HG03060 (cell line): ENCODE data around the gene ADAMTS4.

ENCODE experiments used
- ATAC-seq: cut with Tn5 transposase; IDR thresholded peaks from one replicate; pipeline ENCODE4 v1.9.1; 2021; ENCODE audit warnings: low read depth, moderate number of reproducible peaks; ENCODE audit not compliant: unreplicated experiment

ADAMTS4 gene

GRCh38 chr1:161158316-161159010, 40.4 kb downstream of the ADAMTS4 start:
- ATAC-seq: no peak

DNA sequence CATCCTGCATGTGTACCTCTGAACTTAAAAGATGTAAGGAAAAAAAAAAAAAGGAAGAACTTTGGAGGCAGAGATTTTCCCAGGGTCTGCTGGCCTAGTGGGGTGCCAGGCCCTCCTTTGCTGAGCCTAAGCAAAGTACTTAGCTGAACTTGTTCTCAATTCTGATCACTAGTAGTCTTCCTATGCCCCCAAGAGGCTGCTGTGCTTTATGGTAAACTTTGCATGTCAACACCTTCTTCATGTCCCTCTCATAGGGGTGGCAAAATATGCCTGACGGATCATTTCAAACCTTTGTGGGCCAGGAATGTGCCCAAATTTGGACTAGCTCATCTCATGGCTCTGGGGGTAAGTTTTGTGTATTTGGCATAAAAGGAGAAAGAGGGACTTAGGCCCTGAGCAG, 41.0 kb downstream of the ADAMTS4 start:
- ATAC-seq: no peak

DNA sequence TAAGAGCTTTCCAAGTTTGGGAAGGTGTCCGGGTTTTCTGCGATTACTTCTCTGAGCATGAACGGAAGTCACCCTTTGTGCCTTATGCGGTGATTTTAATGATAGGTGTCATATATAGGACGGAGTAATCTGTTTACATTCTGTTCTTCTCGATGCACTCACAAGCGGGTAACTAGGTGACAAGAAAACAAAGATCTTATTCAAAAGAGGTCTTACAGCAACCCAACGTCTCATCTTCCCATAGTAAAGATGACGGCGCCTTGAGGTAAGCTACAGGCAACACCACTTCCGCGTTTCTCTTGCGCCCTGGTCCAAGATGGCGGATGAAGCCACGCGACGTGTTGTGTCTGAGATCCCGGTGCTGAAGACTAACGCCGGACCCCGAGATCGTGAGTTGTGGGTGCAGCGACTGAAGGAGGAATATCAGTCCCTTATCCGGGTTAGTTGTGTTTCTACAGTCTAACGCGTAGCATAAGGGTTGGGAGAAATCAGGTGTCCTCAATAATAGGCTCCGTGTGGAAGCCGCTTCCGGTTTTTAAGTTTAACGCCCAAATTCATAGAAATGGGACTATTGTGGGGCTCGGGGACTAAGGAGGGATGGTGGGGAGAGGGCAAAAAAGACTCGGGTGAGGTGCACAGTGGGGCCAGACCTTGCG, 45.0 kb downstream of the ADAMTS4 start, which contains the start of gene UFC1:
UFC1 (plus strand) TSS at position 297 of the 656 bp plus-strand sequence; CDS start at position 317, 20 bp downstream.
- ATAC-seq: peak; percentile 61

DNA sequence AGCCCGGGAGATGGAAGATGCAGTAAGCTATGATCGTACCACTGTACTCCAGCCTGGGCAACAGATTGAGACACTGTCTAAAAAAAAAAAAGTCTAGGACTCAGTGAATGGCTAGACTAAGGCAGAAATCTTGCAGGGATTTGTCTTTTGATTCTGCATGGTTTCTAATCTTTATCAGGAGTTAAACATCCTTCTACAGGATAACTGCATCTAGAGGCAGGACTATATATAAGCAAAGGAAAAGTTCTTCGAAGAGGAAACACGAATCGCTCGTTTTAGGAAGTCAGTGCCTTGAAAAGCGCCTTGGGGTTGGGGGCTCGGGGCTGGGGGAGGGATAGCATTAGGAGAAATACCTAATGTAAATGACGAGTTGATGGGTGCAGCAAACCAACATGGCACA, 45.7 kb downstream of the ADAMTS4 start:
- no peak for ATAC-seq

- ATAC-seq: no peak
Observed at GRCh38 chr1:161145832-161146231, 53.0 kb downstream of the ADAMTS4 start.

- no peak for ATAC-seq
Observed at GRCh38 chr1:161140755-161141400, 58.0 kb downstream of the ADAMTS4 start.

DNA sequence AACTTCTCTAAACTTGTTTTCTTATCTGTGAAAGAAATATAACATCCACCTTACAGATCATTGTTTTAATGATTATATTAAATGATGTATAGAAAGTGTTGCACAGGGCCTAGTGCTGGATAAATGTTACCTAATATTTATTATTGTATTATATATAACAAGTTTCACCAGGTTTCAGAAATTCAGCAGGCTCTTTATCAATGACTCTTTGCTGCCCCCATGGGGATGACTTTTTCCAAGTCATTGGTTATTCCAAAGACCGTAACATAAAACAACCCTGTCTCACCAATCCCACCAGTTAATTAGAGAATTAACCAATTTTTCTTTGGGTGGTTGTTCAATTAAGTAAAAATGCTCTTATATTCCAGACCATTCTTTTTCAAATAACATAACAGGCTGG, 59.1 kb downstream of the ADAMTS4 start:
- ATAC-seq: no peak

DNA sequence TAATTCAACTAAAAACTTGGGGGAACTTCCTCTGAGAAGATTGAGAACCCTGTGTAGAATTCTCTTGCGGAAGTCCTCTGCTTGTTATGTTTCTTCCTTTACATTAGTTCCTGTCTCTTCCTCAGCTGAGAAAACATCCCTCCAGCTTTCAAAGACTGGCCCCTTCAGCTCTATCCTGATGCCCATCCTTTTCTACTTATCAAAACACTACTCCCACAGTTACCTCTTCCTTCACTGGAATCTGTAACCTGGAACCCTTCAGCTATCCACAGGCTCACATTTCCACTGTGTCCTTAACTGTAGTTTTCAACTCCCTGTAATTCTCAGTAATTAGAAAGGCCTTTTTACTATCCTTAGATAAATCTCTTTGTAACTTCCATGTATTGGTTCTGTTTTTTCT, 60.4 kb downstream of the ADAMTS4 start:
- no peak for ATAC-seq

- no peak for ATAC-seq
Observed at GRCh38 chr1:161137881-161138280, 61.0 kb downstream of the ADAMTS4 start.
